ENCODE data around the gene ME3.

Gene ME3

DNA sequence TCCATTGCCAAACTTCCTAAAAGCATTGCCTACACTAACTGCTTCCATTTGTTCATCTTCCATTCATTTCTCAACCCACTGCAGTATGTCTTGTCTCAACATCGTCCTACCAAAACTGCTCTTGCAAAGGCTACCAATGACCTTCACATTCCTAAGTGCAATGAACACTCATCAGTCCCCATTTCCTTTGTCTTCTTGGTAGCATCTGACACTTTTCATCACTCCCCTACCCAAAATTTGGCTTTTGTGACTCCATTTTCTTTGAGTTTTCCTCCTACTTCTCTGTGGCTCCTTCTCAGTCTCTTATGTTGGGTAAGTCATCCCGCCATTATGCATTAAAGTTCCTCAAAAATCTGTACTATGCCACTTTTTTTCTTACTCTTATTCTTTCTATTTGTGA, 162.3 kb downstream of the ME3 start:
- DNase-seq, result no peak

DNA sequence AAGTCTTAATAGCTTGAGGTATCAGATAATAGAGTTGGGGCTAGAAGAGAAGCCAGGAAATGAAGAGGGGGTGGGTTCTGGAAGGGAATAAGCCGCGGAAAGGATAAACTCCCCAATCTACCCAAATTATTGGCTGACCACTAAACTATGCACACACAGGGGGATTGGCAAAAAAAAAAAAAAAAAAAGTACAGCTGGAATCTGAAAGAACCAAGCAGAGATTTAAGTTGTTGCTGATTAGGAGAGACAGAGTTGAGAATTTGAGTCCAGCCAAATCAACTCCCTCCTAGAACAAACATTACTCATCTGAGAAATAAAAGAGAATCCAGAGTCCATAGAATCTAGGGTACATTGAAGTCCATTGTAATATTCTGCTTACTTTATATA, 162.8 kb downstream of the ME3 start:
- no peak for DNase-seq

DNA sequence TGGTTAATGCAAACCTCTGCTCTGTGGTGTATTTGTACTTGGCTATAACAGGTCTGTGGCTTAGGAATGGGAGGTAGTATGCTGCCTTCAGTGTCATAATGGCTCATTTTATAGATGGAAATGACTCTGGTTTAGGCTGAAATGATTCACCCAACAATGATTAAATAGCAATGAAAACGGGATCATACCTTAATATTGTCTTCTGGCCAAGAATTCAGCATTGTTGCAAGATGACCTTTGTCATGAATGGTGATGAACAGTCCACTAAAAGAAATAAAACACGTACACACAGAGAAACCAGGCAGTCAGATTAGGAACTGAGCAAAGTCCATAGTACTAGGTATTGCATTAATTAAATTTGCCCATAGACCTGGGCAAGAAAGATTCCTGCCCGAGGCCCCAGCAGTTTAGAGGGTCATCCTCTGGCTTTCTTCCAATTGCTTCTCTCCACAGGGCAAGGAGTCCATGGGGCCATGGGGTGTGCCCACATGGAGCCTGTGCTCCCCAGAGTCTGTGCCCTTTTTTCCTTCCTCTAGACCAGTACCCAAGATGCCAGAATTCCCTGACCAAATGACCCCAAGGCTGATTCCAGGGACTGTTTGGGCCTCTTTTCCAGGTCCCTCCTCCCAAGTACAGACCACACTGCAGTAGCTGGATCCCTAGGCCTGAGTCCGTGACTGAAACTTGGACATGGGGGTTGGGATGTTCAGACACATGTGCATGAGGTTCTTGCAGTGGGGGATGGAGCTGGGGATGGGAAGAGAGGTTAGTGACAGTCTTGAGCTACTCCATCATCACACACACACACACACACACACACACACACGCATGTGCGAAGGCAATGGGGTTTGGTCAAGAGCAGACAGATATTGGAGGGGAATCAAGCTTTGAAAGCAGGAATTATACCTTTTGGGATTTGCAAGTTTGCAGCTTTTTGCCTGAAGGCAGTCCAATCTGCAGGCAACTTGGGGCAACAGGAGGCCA, 163.5 kb downstream of the ME3 start:
- DNase-seq, result no peak

DNA sequence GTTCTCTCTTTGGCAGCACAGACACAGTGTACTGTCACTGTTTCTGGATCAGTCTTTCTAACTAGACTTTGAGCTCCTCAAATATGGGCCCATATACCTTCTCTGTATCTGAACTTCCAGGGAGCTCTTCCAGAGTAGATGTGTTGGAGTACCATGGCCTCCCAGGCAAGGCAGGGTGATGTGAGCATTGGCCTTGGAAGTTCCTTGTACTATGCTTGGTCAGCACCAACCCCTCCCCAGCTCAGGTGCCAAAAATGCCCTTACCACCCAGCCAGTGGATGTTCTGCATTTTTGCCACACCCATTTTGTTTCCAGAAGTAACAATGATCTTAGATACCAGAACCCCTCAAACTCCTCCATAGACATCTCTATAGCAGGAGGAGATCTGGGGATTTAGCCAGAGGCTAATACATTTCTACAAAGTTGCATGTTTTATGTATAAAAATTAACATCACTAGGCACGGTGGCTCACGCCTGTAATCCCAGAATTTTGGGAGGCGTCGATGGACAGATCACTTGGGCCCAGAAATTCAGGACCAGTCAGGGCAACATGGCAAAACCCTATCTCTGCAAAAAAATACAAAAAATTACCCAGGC, 165.1 kb downstream of the ME3 start:
- no peak for DNase-seq

DNA sequence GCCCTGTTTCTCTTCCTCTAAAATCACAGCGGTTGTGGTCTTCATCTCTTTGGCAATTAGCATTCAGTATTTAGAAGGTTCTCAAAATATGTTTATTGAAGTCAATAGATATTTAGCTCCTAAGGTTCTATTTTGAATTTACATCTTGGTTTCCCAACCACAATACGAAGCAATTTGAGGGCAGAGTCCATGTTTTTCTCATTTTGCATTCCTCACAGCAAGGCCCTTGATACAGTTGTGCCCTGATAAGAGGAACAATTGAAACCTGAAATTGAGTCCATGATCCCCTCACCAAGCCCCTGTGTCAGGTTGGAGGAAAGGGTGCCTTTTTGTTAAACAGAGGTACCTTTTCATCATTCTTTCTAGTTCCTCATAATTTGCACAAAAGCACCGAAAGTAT, 166.2 kb downstream of the ME3 start:
- DNase-seq, result no peak

DNA sequence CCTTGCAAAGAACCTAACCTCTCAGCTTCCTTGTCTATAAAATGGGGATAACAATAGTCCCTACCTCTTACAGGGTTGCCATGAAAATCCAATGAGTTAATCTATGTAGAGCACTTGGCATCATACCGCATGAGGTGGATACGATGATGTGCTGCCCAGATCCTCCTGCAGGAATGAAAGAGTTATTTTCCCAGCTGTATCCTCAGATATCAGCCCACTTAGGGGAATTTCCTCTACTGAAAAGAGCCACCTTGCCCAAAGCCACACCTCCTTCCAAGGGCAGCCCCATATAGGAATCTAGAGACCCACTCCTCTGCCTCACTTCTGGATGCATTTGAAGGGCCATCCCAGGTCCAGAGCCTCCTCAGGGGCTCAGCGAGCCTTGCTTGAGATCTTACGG, 169.3 kb downstream of the ME3 start:
- DNase-seq, result no peak

DNA sequence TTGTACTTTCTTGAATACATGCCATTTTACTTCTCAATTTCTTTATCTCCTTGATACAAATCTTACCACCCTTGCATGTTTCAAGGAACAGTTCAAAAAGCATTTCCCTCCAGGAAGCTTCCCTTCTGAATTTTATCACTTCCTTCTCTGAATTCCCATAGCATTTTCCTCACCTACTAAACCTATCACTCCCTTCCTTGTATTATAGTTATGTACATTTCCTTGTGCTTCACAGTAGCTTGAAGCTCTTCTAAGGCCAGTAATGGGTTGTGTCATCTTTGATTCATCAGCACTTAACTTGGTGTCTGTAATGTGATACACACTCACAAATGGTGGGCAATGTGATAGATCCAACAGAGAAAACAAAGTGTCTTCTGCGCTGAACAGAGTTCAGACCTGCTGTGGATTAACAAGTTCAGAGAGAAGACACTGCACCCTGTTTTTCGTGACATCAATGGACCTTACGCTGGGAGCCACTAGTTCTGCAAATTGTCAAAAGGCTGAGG, 170.2 kb downstream of the ME3 start:
- no peak for DNase-seq

DNA sequence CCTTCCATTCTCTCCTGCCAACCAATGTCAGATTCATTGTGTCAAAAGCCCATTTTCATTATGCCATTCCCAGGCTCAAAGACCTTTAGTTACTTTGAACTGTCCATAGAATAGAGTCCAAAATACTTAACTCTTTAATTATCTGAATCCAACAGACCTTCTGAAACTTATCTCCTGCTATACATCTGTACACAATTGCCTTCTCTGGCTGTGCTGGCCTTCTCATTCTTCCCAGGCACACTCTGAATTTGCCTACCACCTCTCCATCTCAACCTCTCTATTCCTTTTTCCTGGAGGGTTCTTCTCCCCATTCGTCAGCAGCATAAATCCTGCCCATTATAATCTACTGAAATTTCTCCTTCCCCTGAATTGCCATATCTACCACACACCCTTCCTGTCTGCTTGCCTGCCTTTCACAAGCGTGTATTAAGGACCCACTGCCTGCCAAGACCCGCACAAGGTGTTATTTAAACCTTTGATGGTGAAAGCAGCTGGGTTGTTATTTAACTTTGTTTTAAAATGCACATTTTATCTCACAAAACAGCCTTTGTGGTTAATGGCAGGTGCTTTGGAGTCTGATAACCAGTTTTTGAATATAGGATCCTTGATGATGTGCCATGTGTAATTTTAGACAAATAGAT, 171.8 kb downstream of the ME3 start:
- DNase-seq, result no peak

DNA sequence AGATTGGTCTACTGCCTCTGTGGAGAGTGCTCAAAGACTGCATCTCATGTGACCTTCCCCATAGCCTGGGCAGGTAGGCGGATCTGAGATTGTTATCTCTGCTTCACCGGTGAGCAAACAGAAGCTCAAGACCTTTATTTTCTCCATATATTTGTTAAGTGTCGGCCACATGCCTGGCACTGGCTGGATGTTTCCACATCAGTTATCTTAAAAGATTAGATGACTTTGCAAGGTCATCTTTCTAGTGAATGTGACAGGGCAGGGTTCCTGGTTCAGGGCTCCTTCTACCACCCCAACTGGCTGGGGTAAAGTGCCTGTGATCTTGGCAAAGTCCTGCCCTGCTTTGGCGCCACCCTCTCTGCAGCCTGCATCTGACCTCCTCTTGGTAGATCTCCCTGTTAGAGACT, 172.7 kb downstream of the ME3 start:
- no peak for DNase-seq

DNA sequence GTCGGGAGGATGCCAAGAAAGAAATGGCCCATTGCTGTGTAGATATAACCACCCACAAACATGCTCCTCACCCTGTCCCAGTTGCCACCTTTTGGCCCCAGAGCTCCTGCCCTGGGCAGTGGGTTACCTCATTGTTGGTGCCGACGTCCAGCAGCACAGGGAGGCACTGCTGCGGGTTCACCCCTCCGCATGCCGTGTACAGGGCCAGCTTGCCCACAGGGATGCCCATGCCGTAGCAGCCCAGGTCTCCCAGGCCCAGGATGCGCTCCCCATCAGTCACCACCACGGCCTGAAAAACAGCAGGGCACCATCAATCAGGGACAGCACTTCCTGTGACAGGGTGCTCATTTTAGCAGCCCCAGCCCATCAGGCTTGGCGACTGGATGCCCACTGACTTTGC, 174.6 kb downstream of the ME3 start:
- no peak for DNase-seq

DNA sequence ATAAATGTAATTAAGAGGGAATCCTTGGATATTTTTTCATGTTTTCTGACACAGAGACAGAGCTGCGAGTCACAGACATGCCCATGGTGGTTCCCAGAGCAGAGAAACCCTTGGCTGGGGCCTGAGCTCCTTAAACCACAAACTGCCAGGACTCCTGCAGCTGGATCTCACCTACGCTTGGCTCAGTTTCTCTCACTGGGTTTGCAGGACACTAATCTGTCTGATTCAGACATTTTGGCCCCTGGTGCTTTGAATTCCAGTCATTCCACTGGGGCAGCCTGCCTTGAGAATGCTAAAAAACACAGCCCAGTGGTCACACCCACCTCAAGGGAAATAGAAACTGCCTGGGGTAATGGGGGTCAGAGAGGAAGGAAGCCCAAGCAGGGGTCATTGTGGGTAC, 175.1 kb downstream of the ME3 start:
- no peak for DNase-seq

DNA sequence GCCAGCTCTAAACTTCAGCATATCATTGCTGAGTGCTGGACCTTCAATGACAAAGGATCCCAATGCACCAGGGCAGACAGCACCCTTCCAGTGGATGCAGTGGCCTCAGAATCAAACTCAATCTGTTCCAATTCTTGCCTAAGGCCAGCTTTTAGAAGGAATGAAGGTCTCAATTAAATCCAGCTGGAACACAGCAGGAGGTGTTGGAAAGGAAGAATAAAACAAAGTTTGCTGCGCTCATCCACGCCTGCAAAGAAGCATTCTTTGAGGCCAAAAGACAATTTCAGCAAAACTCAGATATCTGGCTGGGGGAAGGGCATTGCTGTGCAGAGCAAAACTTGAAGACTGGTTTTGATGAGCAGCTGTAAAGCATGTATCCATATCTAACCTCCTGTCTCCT, 177.1 kb downstream of the ME3 start:
- no peak for DNase-seq

DNA sequence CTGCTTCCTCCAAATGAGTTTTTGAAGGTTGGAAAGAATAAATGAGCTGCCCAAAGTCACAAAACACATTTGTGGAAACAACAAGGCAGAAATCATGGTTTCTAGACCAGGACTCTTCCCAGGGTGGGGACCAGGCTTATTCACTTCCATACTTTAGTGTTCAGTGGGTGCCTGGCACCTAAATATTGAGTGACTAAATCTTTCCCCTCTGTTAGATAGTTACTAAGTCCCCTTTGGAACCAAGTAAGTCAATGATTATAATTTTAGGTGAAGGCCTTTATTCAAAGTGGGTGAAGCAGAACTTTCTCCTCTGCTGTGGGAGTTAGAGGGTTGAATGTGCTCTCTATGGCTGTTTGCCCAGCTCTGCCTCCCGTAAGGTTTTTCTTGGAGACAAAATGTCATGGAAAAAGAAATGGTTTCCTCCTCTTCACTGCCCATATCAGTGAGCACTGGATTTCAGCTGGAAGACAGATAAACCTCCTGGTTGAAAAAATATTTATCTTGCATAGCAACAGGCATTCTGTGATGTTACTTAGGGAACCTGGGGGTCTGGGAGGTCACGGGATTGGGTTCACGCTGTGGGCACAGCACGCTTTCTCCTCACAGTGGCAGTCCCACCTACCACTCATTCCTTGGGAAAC, 179.9 kb downstream of the ME3 start:
- no peak for DNase-seq

DNA sequence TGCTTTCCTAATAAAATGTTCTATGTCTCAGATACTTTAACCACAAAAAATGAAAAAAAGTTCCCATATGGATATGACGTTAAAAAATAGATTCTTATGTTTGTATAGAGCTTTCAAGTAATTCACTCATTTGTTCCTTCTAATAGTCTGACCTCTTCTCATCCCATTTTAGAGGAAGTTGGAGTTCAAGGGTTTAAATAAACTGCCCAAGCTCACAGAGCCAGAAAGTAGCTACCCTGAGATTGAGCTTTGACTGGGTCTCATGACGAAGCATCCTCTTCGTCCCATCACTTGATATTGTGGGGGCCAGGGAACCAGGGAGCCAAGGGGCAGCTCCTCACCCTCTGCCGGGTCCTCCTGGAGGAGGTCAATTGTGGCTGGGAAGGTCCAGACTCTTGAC, 181.4 kb downstream of the ME3 start:
- no peak for DNase-seq

DNA sequence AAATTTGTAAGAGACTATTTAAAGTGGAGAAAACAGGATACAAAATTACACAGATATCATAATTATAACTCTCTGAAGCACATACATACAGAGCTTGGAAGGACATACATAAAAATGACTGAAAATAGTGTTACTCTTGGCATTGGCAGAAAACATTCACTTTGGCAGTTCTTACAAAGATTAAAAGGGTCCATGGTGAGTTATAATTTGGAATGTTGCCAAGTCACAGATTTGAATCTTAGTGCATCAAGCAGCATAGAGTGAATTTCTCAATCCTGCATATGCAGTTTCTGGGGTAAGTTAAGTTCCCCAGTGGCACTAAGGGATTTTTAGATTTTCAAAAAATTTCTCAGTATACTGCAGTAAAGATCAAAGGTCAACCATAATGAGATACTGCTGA, 181.8 kb downstream of the ME3 start:
- DNase-seq, result no peak

DNA sequence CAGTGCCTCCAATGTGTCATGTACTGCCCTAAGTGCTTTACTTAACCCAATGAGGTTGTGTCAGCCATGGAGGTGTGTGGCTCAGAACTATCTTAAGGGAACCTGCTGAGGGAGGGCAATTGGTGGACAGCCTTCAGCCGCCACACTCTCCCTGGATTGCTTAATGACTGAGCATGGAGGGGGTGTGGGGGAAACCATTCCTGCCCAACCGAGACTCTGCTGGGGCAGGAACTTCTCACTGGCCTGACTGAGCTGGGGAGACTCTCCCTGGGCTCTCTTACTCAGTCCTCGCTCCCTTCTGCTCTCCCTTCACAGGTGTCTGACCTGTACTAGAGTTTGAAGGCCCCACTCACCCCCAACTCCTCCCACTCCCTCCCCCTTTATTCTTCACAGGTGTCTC, 183.0 kb downstream of the ME3 start:
- DNase-seq, result no peak

DNA sequence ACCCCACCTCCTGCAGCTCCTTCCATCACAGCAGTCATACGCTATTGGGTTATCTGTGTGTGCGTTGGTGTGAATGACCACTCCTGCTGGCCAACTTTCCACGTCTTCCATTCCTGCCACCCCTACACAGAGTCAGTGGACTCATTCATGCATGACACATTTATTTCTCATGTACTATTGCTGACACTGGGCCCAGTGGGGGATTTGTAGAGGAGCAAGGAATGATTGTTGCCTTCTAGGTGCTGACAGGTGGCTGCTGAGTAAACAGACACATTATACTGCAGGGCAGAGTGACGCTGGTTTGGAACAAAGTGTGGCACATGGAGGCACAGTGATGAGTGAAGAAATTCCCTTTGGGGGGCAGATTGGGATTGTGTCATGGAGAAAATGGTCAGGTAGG, 183.9 kb downstream of the ME3 start:
- no peak for DNase-seq

DNA sequence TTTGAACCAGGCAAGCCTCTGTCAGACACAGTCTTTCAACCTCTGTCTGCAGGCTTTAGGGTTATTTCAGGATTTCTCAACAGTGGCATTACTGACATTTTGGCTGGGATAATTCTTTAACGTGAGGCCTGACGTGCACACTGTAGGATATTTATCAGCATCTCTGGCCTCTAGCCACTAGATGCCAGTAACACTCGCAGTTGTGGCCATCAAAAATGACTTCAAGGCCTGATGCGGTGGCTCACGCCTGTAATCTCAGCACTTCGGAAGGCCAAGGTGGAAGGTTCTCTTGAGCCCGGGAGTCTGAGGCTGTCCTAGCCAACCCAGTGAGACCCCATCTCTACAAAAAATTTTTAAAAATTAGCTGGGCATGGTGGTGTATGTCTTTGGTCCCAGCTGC, 184.7 kb downstream of the ME3 start:
- no peak for DNase-seq

DNA sequence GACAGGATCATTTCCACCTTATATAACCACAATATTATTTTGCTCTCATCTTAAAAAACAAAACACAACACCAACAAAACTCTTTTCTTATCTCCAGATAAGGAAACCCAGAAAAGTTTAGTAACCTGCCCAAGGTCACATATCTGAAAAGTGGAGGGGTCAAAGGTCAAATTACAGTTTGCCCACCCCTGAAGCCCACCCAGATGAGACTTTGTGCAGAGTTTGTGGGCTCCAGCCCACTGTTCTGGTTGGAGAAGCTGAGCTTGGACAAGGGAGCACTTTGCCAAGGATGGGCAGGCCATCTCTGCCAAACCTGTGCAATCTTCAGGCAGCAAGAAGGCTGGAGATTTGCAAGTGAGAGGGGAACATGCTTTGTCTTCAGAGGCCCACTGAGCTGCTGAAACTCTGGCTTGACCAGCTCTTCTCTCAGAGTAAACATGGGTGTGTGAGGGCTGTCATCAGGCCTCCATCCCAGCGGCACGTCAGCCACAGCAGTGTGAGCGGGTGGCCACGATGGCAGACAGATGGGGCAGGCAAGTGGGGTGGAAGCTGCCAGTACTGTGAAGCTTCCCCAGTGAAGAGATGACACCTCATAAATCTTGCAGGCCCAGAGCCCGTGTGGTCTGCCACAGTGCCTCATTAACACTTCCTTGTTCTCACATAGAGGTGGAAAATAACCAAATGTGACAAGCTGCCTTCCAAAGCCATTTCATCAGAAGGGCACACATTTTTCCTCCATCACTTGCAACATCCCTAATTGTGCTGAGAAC, 186.0 kb downstream of the ME3 start:
- DNase-seq, result no peak

DNA sequence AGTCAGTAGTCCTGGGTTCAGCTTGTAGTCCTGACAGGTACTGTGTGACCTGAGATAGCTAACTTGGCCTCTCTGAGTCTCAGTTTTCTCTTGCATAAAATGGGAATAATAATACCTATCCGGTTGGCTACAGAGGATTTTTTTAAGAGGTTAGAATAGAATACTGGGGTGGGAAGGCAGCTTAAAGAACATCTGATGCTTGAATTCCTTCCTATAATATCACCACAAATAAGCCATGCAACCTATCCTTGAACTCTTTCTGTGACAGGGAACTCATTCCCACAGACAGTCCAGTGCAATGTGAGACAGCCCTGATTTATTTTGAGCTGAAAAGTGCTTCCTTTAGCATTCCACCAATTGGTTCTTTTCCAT, 187.6 kb downstream of the ME3 start:
- DNase-seq, result no peak

DNA sequence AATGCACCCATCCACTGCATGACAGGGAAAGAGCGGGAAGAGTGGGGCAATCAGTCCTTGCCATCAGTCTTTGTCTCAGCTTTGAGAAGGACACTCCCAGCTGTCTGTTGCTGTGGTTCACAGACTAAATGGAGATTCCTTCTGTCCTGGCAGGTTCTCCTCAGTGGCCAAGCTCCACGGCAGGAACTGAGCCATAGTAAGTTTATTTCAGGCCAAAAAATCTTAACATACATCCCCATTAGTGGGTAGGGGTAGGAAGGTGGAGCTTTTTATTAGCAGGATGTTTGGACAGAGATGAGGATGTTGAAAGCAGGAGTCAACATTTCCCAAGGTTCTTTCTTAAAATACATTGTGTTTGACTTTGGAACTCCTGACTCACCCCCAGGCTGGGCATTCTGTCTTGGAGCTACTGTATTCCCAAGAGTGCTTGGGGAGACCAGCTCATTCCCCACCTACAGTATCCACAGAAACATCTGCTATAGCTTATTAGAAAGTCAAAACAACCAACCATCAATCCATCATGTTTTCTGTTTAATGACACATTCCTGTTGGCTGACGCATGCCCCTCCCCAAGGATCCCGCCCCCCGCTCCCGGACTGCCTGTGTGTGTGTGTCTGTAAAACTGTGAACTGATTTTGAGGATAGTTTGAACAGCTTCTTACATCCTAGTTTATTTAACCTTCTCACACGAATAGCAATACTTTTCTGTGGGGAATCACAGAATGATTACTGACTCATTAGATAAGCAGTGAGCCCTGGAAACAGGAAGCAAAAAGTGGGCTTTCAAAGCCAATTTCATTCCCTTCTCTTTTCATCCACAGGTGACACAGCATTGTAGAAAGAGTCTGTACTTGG, 188.2 kb downstream of the ME3 start:
- DNase-seq, result no peak

DNA sequence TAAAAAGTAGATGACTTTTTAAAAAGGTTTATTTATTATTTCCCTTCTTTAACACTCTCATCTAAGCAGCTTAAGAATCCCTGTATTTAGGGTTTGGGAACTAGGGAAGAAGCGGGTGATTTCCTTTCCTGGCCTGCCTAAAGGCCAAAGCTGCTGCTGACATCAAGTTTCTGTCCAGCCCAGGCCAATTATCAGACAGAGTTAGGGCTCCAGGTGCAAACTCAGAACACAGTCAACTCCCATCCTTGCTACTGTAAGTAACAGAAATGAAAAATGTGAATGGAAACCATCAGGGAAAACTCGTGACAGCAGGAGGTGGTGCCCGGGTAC, 188.8 kb downstream of the ME3 start:
- DNase-seq, result no peak

Measured in hippocampal formation (tissue), 2 donors.